NCI-H1436 (cell line): ENCODE data around the gene IFNA7.
"Not testable (repeated sequence)": the region's sequence is repeated elsewhere in the genome, so short reads cannot be mapped to it uniquely, and the experiment has no call there.

ENCODE experiments used
- DNase-seq: peaks from one replicate; lab custom pipeline; 2025; lab: John Stamatoyannopoulos, UW

Gene IFNA7

GRCh38 chr9:21202105-21202504 is at the start of gene IFNA7:
Gene IFNA7 (minus strand): TSS chr9:21202205. CDS start chr9:21202165, 40 bp downstream.
- DNase-seq = not testable (repeated sequence)

DNA sequence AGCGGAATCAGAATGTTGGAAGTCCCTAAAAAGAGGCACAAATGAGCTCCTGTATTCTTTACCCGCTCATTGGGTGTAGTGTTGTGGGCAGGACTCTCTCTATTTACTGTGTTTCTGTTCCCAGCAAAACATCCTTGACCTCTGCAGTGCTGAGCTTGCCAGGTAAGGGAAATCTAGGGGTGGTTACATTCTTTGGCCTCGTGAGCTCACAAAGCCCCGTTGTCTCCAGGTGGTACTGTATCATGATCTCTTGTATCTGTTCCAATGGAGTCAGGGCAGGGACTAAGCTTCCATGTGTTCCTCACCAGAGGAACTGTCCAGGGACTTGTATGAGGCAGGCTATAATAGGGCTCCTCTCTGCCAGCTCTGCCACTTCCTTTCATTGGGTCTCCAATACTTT is 49.6 kb upstream of the IFNA7 start:
- no peak for DNase-seq

DNA sequence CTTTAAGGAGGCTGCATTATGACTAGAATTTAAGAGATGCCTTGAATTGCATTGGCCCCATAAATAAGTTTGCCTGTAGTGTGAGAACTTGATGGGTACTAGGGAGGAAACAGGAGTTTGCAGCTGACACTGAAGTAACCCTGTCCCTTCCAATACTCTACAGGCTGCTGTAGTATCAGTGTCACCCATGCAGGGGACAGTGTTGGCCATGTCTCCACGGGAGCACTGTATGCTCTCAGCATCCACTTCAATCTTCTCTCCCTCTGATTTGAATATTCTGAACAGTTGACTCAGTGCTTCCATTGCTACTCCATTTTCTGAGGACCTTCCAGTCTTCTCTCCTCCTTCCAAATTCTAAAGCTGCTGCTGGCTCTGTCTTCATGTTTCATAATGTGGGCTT is 49.2 kb upstream of the IFNA7 start:
- no peak for DNase-seq

GRCh38 chr9:21244836-21245235 is 42.8 kb upstream of the IFNA7 start:
- no peak for DNase-seq

DNA sequence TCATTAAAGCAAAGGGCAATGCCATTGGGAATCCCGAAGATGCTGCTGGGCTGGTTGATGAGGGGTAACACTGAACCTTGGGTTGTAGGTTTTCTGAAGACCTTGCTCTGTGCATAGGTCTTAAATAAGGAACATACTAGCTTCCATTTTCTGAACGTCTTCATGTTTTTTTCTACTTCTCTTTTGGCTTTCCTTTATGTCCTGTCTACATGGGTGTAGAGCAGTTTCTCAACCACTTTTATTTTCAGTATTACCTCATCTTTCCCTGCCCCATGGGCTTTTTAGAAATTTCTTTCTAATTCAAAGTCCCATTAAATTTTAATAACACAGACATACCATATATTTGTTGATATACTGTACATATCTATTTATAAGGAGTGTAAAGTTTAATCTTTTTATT is 37.9 kb upstream of the IFNA7 start, which contains the start of gene IFNA14:
Gene IFNA14 (minus strand): TSS at position 95 of the 400 bp plus-strand sequence. CDS start 70 bp downstream, at position 25.
- no peak for DNase-seq

DNA sequence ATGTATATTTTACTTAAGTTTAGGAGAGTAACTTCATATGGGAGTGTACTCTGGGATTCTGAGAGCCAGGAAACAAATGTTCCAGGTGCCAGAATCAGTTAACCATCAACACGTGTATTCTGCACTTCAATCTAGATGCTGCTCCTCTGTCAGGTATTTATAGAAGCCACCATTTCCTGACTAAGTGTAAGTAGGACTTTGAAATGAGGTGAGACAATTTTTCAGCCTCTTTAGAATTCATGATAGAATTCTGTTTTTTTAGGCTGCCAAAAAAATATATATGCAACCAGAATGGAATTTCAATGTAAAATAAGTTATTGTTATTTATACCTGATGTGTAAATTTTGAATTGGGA is 34.3 kb upstream of the IFNA7 start:
- DNase-seq = not testable (repeated sequence)

- DNase-seq = not testable (repeated sequence)
These were observed 33.7 kb upstream of the IFNA7 start for GRCh38 chr9:21235468-21236359.

GRCh38 chr9:21234153-21234687 is 32.2 kb upstream of the IFNA7 start:
- DNase-seq = no peak

DNA sequence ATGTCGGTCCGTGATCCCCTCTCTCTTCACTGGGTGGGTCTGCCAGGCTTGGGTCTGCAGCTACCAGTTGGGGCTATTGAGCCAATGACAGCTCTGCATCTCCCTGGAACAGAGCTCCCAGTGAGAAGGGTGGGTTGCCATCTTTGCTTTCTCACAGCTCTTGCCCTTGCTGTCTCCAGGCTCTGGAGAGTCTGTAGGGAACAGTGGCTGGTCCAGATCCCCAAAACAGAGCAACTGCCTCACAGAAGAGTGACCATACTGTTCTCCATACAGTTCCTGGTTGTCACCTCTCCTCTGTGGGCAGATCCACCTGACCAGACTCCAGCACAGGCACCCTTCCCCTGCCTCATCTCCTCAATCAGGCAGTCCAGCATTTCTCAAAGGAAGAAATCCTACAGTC is 31.3 kb upstream of the IFNA7 start:
- no peak for DNase-seq

GRCh38 chr9:21228122-21228521 is 26.1 kb upstream of the IFNA7 start, which contains the start of gene IFNA17:
Gene IFNA17 (minus strand): TSS chr9:21228222. CDS start chr9:21228173, 49 bp downstream.
- DNase-seq = no peak

DNA sequence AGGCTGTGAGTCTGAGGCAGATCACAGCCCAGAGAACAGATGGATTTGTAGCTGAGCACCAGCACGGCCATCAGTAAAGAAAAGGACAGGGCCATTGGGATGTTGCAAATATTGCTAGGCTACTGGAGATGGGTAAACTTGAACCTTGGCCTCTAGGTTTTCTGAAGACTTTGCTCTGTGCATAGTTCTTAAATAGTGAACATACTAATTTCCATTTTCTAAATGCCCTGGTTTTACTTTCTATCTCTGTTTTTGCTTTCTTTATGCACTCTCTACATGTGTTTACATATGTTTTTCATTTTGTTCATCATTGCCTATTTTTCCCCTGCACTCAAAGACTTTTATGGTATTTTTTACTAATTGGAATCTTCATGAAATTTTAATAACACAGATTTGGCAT is 15.2 kb upstream of the IFNA7 start, which contains the start of gene IFNA16:
Gene IFNA16 (minus strand): TSS at position 101 of the 400 bp plus-strand sequence. CDS start 6 bp downstream, at position 95.
- DNase-seq = not testable (repeated sequence)

DNA sequence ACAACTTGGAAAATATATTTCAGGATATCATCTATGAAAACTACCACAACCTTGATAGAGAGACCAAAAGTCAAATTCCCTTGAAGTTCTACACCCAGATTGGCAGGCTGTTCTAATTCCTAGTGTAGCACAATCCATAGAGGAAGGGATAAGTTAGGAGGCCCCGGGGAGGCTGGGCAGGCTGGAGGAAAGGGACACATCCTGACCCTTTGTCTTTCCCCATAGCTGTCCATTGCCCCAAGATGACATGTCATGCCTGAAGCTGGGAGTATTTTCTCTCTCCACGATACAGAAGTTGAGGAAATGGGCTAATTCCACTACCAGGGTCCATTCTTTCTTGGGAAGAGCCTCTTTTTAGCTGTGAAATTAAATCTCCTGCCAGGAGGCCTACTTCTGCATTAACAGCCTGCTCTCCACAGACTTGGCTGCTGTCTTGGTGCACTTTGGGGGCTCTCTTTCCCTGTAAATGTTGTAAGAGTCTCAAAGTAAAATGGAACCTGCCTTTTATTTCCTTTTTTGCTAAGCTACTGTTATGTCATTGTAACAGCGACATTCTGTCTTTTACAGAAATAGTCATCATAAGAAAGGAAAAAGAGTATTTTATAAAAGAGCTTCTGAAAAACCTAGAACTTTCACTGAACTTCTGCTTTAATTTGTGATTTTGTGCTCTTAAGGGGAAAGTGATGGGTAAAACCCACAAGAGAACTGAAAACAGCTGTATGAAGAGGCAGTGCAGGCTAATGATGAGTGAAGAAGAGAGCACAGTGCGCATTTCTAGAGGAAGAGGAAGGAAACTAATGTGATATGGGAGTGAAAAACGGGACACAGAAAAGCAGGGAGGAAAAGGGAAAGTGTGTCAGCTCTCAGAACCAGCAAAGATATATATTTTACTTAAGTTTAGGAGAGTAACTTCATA is 11.7 kb upstream of the IFNA7 start:
- not testable (repeated sequence) for DNase-seq

- DNase-seq = not testable (repeated sequence)
These were observed 10.2 kb upstream of the IFNA7 start for GRCh38 chr9:21212160-21212559.

GRCh38 chr9:21210782-21211181 is 8.8 kb upstream of the IFNA7 start:
- not testable (repeated sequence) for DNase-seq

DNA sequence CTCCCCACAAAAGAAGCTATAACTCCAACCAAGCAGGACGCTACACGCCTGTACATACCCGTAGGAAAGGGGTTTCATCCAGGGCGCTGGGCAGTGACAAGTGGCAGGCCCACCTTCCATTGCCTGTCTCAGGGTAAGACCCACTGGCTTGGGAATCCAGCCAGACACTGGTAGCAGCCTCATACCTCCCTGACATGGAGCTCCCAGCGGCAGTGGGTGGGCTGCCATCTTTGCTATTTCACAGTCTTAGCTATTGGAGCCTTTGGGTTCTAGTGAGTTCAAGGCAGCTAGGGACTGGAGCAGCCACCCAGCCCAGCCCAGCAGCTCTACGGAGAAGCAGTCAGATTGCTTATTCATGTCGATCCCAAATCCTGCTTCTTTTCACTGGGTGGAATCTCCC is 8.3 kb upstream of the IFNA7 start:
- no peak for DNase-seq

DNA sequence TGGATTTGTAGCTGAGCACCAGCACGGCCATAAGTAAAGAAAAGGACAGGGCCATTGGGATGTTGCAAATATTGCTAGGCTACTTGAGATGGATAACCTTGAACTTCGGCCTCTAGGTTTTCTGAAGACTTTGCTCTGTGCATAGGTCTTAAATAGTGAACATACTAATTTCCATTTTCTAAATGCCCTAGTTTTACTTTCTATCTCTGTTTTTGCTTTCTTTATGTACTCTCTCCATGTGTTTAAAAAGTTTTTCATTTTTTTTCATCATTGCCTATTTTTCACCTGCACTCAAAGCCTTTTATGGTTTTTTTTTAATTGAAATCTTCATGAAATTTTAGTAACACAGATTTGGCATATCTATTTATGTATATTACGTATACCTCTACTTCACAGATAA is 5.0 kb upstream of the IFNA7 start, which contains the start of gene IFNA10:
Gene IFNA10 (minus strand): TSS at position 101 of the 400 bp plus-strand sequence. CDS start 46 bp downstream, at position 55.
- not testable (repeated sequence) for DNase-seq

DNA sequence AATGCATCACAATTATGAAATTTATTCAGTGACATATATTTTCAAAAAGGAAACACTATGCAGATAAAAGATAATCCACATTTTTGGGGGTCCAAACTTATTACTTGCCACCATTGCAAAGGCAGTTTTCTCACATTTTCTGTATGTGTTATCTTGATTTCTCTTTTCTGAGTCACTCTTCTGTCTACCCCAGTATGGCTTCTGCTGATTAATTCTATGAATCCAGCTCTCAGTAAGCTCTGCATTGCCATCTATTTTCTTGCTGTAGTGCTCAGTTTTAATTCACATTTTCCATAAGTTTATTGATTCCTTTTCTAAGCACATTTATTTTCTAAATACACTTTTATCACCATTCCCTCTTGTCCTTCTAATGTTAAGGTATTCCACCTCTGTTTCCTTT is 3.2 kb upstream of the IFNA7 start:
- no peak for DNase-seq

GRCh38 chr9:21194867-21195776 is 6.9 kb downstream of the IFNA7 start:
- DNase-seq = not testable (repeated sequence)

DNA sequence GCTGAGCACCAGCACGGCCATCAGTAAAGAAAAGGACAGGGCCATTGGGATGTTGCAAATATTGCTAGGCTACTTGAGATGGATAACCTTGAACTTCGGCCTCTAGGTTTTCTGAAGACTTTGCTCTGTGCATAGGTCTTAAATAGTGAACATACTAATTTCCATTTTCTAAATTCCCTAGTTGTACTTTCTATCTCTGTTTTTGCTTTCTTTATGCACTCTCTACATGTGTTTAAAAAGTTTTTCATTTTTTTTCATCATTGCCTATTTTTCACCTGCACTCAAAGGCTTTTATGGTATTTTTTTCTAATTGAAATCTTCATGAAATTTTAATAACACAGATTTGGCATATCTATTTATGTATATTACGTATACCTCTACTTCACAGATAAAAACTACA is 14.5 kb downstream of the IFNA7 start, which contains the start of gene IFNA4:
Gene IFNA4 (minus strand): TSS at position 101 of the 400 bp plus-strand sequence. CDS start 56 bp downstream, at position 45.
- not testable (repeated sequence) for DNase-seq
